Karpas-422 (cell line): ENCODE data around the gene C14orf93. TPM values are rescaled to one million over a fixed set of nuclear protein-coding genes. Genes with fewer than 3 reads are reported as not detected.

Experiments used
- DNase-seq: peaks from one replicate; pipeline ENCODE4 v3.0.0-alpha.2; 2015
- H2AFZ ChIP-seq: fragments of 200-600 bp; sonication (generic); 2 replicates; pipeline ENCODE4 v1.6.1; 2014; ENCODE audit warnings: antibody characterized with exemption, low read length, mixed read lengths
- H3K27ac ChIP-seq: fragments of 200-600 bp; sonication (generic); 2 replicates; pipeline ENCODE4 v1.5.1; 2014; ENCODE audit warnings: mild to moderate bottlenecking, low read length, moderate library complexity
- H3K27me3 ChIP-seq: fragments of 200-600 bp; sonication (generic); 2 replicates; pipeline ENCODE4 v1.6.1; 2014; ENCODE audit warnings: low read length, mixed read lengths
- H3K36me3 ChIP-seq: fragments of 200-600 bp; sonication (generic); 2 replicates; pipeline ENCODE4 v1.6.1; 2014; ENCODE audit warnings: low read length, mixed read lengths; ENCODE audit not compliant: insufficient read depth
- H3K4me1 ChIP-seq: fragments of 200-600 bp; sonication (generic); 2 replicates; pipeline ENCODE4 v1.6.1; 2014; ENCODE audit warnings: mild to moderate bottlenecking, low read length, mixed read lengths
- H3K4me2 ChIP-seq: fragments of 200-600 bp; sonication (generic); 2 replicates; pipeline ENCODE4 v1.6.1; 2014; ENCODE audit warnings: low read length, low read depth, mild to moderate bottlenecking; ENCODE audit not compliant: poor library complexity, severe bottlenecking
- H3K4me3 ChIP-seq: fragments of 200-600 bp; sonication (generic); 2 replicates; pipeline ENCODE4 v1.5.1; 2014; ENCODE audit warnings: mild to moderate bottlenecking, antibody characterized with exemption, low read length, mixed read lengths
- H3K79me2 ChIP-seq: fragments of 200-600 bp; sonication (generic); 2 replicates; pipeline ENCODE4 v1.6.1; 2014; ENCODE audit warnings: mild to moderate bottlenecking, low read length, mixed read lengths
- H3K9ac ChIP-seq: fragments of 200-600 bp; sonication (generic); 2 replicates; pipeline ENCODE4 v1.6.0; 2014; ENCODE audit warnings: low read length
- H3K9me2 ChIP-seq: fragments of 200-600 bp; sonication (generic), shearing (Covaris generic); replicated peaks from 2 replicates; pipeline ENCODE4 v1.6.0; 2014; ENCODE audit warnings: mild to moderate bottlenecking, low read length, moderate library complexity; ENCODE audit not compliant: insufficient read depth
- H3K9me3 ChIP-seq: fragments of 300-700, 200-600 bp; sonication (generic); 2 replicates; pipeline ENCODE4 v1.6.1; 2014; ENCODE audit warnings: low read length, mixed read lengths
- H4K20me1 ChIP-seq: fragments of 200-600 bp; sonication (generic); 2 replicates; pipeline ENCODE4 v1.6.1; 2014; ENCODE audit warnings: mild to moderate bottlenecking, antibody characterized with exemption, low read length, low read depth; ENCODE audit not compliant: insufficient read depth
- total RNA-seq: library from RNA; depleted of rRNA; stranded (reverse); fragments of >200 nt; shearing (Covaris generic); gene quantifications from 2 replicates; pipeline ENCODE4 v1.2.3, GENCODE V29; 2014; ENCODE audit warnings: low replicate concordance

Gene C14orf93
- total RNA-seq, 1 experiment from 2014 or later: 43.2 TPM

GRCh38 chr14:22986508-22987054 is 23.4 kb downstream of the C14orf93 start:
- Histone ChIP-seq H3K4me2 (no peak overlapping the region), H3K27me3 (no peaks in the 10 kb centered on the region), H3K9ac (no peak overlapping the region), H4K20me1 (no peaks in the 10 kb centered on the region), H2AFZ (no peak overlapping the region), H3K9me3 (no peaks in the 10 kb centered on the region), H3K4me3 (no peak overlapping the region), H3K9me2 (no peaks in the 10 kb centered on the region), H3K27ac (no peak overlapping the region), H3K36me3 (no peaks in the 10 kb centered on the region), H3K79me2 (no peaks in the 10 kb centered on the region), H3K4me1 (no peaks in the 10 kb centered on the region)
- DNase-seq: peak; percentile 97

- no peak overlapping the region for H3K9ac ChIP-seq
- H3K36me3 ChIP-seq: no peaks in the 10 kb centered on the region
- no peaks in the 10 kb centered on the region for H3K27me3 ChIP-seq
- no peak overlapping the region for H3K4me3 ChIP-seq
- no peak overlapping the region for H3K4me2 ChIP-seq
- no peak overlapping the region for H3K27ac ChIP-seq
- no peak overlapping the region for H2AFZ ChIP-seq
- no peaks in the 10 kb centered on the region for H4K20me1 ChIP-seq
- H3K9me2 ChIP-seq: no peaks in the 10 kb centered on the region
- H3K4me1 ChIP-seq: no peaks in the 10 kb centered on the region
- H3K79me2 ChIP-seq: no peaks in the 10 kb centered on the region
- H3K9me3 ChIP-seq: no peaks in the 10 kb centered on the region
- no peak for DNase-seq
These were observed 23.9 kb downstream of the C14orf93 start for GRCh38 chr14:22985894-22986507.

GRCh38 chr14:22984959-22985658 is 24.8 kb downstream of the C14orf93 start:
- Histone ChIP-seq H3K9me2 (no peaks in the 10 kb centered on the region), H3K27me3 (no peaks in the 10 kb centered on the region), H3K4me3 (no peak overlapping the region), H3K9me3 (no peaks in the 10 kb centered on the region), H3K36me3 (no peaks in the 10 kb centered on the region), H4K20me1 (no peaks in the 10 kb centered on the region), H3K79me2 (no peaks in the 10 kb centered on the region), H3K27ac (no peak overlapping the region), H2AFZ (no peak overlapping the region), H3K4me2 (no peak overlapping the region), H3K9ac (no peak overlapping the region), H3K4me1 (no peaks in the 10 kb centered on the region)
- no peak for DNase-seq

- H3K27me3 ChIP-seq: no peaks in the 10 kb centered on the region
- no peaks in the 10 kb centered on the region for H3K79me2 ChIP-seq
- H3K36me3 ChIP-seq: no peaks in the 10 kb centered on the region
- no peaks in the 10 kb centered on the region for H3K9me2 ChIP-seq
- H3K9ac ChIP-seq: no peak within 1 kb of the TSS
- no peaks in the 10 kb centered on the region for H3K9me3 ChIP-seq
- no peaks in the 10 kb centered on the region; the same call in 1 of the 2 replicates for H4K20me1 ChIP-seq
- H3K4me1 ChIP-seq: no peaks in the 10 kb centered on the region
- no peak for DNase-seq
- no peak within 1 kb of the TSS for H2AFZ ChIP-seq
- no peak within 1 kb of the TSS for H3K4me2 ChIP-seq
- no peak within 1 kb of the TSS for H3K27ac ChIP-seq
- H3K4me3 ChIP-seq: no peak within 1 kb of the TSS
These were observed 27.3 kb downstream of the C14orf93 start, which contains the start of gene AJUBA for GRCh38 chr14:22982477-22983245. Gene AJUBA, minus strand, starts transcription at chr14:22982551. Its CDS starts 285 bp downstream, at chr14:22982266.

- Histone ChIP-seq H3K4me2 (no peak overlapping the region), H3K36me3 (no peaks in the 10 kb centered on the region), H3K9ac (no peak overlapping the region), H3K27ac (no peak overlapping the region), H3K4me1 (peaks cover 6% of the 10 kb centered on the region), H2AFZ (no peak overlapping the region), H3K79me2 (no peaks in the 10 kb centered on the region), H3K9me3 (no peaks in the 10 kb centered on the region), H3K27me3 (no peaks in the 10 kb centered on the region), H4K20me1 (no peaks in the 10 kb centered on the region; the same call in 1 of the 2 replicates), H3K4me3 (no peak overlapping the region), H3K9me2 (no peaks in the 10 kb centered on the region)
- no peak for DNase-seq
These were observed 28.0 kb downstream of the C14orf93 start for GRCh38 chr14:22981876-22982476.

GRCh38 chr14:22981090-22981875 is 28.7 kb downstream of the C14orf93 start:
- no peaks in the 10 kb centered on the region for H3K9me2 ChIP-seq
- H3K9me3 ChIP-seq: no peaks in the 10 kb centered on the region
- no peaks in the 10 kb centered on the region for H3K27me3 ChIP-seq
- no peak for DNase-seq
- peaks cover 13% of the 10 kb centered on the region for H3K4me1 ChIP-seq
- no peak overlapping the region for H3K4me3 ChIP-seq
- no peak overlapping the region for H3K4me2 ChIP-seq
- no peaks in the 10 kb centered on the region; the same call in 1 of the 2 replicates for H4K20me1 ChIP-seq
- H3K79me2 ChIP-seq: no peaks in the 10 kb centered on the region
- no peaks in the 10 kb centered on the region for H3K36me3 ChIP-seq
- H3K27ac ChIP-seq: no peak overlapping the region
- H2AFZ ChIP-seq: no peak overlapping the region
- H3K9ac ChIP-seq: no peak overlapping the region

GRCh38 chr14:22980672-22981089 is 29.3 kb downstream of the C14orf93 start:
- Histone ChIP-seq H3K4me3 (no peak overlapping the region), H3K79me2 (no peaks in the 10 kb centered on the region)

More at GRCh38 chr14:22980672-22981089, 29.3 kb downstream of the C14orf93 start:
- DNase-seq: no peak
- Histone ChIP-seq H4K20me1 (no peaks in the 10 kb centered on the region; the same call in 1 of the 2 replicates), H3K9me3 (no peaks in the 10 kb centered on the region), H3K4me1 (peaks cover 15% of the 10 kb centered on the region), H3K9ac (no peak overlapping the region), H3K27me3 (no peaks in the 10 kb centered on the region), H2AFZ (no peak overlapping the region), H3K27ac (no peak overlapping the region), H3K4me2 (no peak overlapping the region), H3K36me3 (no peaks in the 10 kb centered on the region), H3K9me2 (no peaks in the 10 kb centered on the region)
